Stomach (tissue), 4 donors: ENCODE measurements around the gene PRKAR2B.

Source experiments
- CTCF ChIP-seq, 7 experiments: fragments of 450-650 bp in 4 of 7; fragments of 200-600 bp in 3 of 7; sonication (generic) in 3 of 7; IDR thresholded peaks; one replicate each; pipeline ENCODE4 v1.5.1; 2016 to 2019; ENCODE audit warnings: antibody characterized with exemption in 7 of 7, control low read depth in 2 of 7, mild to moderate bottlenecking in 1 of 7
- EP300 ChIP-seq: sonication (generic); formaldehyde crosslinking; IDR thresholded peaks from one replicate; pipeline ENCODE4 v1.6.1; 2017; ENCODE audit warnings: antibody characterized with exemption
- POLR2AphosphoS5 ChIP-seq, 3 donors: sonication (generic); formaldehyde crosslinking; IDR thresholded peaks; one replicate each; pipeline ENCODE4 v1.6.1; 2016; ENCODE audit warnings: antibody characterized with exemption in 3 of 3

- TF ChIP-seq CTCF (IDR thresholded peaks at IDR 0.05), result no peak
- no peak for TF ChIP-seq POLR2AphosphoS5 (IDR thresholded peaks at IDR 0.05)
- TF ChIP-seq EP300, result no peak
Measured at GRCh38 chr7:107051376-107051775, 6.9 kb downstream of the PRKAR2B start.
